ENCODE data around the gene TRIO.

Gene TRIO

DNA sequence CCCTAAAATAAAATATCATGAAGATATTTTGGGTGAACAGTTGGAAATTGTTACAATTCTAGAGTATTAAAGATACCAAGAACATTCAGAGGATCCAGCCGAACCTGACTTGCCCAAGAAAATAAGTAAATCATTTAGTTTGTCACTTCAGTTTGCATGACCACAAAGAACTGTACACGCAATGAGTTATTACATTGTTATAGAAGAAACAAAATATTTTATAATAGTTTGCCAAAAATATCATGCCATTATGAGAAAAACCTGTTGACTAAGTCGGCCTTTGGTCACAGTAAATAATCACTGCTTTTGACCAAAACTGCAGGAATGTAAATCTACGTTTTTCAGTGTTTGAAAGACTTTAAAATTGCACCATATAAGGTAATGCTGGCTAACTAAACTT is 27.9 kb downstream of the TRIO start:
- DNase-seq: no peak

DNA sequence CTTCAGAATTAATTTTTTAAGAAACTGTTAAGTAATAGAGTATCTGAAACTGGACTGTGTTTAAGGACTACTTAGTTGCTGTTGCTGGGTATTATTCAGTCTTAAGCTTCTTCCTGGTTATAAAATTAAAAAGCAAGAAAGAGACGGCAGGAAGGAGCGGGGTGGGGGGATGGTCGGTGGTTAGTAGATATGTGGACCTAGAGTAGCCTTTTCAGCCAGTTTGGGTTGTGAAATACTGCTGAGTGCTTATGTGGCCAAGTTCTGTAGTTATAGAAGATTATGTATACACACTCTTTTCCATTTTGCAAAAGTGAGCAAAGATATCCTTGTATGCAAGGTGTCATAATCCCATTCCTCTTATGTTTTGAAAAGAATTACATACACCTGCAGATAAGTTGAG is 28.5 kb downstream of the TRIO start:
- no peak for DNase-seq

DNA sequence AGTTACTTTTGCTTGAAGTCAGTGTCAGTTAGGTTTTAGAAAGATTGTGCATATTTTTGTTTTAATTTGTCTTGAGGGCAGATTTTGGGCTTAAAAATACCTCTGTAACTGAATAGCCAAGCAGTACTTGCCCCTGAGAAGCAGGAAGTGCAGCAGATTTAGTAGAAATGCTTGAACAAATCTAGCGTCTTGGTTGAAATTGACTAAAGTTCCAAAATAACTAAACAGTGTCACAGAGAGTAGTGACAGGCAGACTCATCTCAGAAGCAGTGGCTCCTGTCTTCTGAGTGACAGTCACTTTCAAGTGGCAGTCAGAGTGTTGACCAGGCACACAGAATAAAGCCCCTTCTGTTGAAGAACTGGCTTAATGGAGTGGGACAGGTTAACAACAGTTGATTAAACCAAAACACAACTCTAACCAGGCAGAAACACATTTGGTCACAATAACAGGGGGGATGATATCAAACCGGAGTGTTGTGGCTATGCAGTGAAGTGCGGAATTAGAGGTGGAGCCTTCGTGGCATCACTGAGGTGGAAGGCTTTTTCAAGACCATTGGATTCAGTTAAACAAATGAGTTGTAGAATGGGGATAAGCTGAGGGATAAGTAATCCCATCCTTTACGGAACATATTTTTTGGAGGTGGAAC is 29.1 kb downstream of the TRIO start:
- no peak for DNase-seq

DNA sequence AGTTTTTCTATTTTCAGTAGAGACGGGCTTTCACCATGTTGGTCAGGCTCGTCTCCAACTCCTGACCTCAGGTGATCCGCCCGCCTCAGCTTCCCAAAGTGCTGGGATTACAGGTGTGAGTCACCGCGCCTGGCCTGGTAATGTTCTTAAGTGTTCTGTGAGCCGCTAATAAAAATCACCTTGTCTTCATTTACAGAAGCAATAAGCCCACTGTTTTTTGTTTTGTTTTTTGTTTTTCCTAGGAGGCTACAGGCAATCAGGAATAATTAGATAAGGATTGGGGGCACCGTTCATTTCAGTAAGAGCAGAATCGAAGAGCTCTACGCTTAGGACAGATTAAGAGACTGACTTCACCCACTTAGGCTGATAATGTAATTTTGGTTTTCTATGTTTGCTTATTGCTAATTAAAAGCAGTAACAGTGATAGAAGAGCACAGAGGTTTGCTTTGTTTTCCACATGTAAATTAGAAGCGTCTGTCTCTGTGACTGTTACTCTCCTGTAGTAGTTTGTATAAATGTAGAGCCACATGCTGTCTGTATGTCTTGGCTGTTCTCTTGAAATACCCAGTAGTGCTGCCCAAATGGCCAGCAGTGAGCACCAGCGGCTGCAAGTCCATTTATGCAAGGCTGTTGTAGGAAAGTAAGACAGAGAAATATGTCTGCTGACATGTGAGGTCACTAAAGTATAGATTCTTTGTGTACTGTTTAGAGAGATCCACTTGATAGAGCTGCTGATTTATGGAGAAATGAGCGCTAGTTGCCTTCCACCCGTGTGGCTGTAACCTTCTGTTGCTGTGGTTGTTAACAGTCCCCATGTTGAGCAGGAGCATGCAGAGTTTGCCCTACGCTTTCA is 30.5 kb downstream of the TRIO start:
- no peak for DNase-seq

DNA sequence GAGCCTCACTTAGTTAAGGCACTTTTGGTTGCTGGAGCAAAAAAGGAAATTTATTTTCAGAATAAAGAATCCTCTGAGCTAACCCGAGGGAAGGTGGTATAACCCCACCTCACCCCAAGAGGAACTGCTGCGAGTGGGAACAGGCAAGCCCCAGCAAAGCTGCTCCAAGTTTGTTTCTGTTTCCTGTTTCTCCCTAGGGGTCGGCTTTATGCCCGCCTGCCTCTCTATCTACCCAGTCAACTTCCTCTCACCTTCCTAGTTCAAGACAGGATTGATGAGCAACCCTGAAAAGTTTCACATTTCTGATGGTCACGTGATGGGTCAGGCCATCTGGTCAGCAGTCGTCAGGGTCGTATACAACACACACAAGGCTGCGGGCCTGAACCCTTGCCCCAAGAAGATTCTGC is 31.1 kb downstream of the TRIO start:
- DNase-seq: no peak

DNA sequence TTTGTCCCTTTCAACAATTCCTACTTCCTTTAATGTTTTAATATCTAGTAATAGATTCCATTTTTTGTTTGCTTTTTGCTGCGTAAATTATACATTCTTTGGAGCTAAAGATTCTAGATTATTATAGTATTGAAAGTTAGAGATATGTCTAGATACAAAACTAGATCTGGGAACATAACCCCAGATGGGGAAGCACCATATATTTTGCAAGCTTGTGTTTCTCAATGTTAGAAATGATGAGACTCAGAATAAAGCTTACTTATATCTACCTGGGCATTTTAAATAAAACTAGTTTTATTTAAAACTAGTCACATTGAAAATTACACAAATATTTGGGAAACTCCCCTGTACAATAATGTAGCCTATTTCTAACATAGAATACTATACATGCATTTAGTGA is 32.2 kb downstream of the TRIO start:
- no peak for DNase-seq

DNA sequence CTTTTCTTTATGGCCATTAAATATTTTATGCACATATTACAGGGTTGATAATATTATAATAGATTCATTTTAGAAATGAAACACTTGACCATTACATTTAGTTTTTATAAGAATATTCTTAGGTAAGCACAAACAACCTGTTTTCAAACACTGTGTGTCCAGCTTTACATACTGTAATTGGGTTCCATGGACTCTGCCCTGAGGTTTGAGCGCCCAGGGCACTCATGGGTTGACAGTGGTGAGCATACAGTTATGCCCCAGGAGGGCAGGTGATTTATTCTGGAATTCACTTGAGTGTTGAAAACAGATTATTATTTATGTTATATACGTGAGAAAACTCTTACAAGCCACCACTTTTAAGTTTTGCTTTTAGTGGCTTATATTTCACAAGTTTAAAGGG is 33.7 kb downstream of the TRIO start:
- DNase-seq: no peak

DNA sequence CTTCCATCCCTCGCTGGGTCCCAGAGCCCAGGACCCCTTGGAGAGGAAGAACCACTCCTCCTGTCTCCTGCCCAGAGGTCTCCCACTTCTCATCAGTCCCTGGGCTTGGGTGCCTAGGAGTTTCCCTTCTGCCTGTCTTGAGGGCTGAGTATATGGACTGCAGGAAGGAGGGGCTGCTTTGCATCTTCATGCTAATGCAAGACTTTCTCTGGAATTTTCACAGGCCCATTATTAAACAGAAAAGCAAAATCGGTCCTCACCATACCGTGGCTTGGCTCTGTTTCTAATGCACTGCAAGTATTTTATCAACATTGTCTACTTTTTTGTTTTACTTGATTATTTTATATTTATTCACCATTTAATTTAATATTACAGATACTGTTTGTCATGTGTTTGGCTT is 34.5 kb downstream of the TRIO start:
- no peak for DNase-seq

DNA sequence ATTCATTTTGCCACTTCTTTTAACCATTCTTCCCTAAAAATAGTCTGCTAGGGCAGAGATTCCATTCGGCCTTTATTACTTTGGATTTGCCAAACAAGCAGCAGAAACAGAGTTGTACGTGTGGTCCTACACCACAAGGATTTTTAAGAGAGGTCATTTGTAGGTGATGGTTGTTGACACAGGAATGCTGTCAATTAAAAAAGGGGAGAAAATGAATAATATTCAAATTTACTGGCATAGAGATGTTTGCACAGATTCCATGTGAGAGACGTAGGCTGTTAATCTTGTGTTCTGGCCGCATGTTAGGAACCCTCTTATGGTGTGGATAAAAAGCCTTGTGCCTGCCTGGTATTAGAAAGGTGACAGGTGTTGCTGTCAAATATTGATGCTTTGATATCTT is 34.9 kb downstream of the TRIO start:
- no peak for DNase-seq

DNA sequence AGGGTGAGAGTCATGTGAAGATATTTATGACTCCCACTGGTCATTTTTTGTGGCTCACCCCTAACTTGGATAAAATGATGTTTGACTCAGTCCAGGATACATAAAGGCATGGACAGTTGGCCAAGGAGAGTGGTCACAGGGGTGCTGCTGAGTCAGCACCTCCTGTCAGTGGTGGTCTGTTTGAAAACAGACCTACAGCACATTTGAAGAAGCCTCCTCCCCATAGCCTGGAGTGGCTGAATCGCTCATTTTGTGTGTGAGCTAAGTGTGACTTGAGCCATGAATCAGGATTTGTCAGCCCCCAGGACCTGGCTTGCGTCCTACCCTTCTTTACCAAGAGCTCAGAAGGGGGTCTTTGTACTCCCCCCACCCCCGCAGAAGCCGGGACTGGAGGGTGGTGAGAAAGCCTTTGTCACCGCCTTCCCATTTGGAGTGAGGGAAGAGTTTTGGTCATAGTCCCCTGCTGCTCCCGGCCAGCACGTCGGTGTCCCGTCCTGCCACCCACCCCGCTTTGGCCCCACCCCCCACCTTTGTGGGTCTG is 35.6 kb downstream of the TRIO start:
- DNase-seq: no peak

DNA sequence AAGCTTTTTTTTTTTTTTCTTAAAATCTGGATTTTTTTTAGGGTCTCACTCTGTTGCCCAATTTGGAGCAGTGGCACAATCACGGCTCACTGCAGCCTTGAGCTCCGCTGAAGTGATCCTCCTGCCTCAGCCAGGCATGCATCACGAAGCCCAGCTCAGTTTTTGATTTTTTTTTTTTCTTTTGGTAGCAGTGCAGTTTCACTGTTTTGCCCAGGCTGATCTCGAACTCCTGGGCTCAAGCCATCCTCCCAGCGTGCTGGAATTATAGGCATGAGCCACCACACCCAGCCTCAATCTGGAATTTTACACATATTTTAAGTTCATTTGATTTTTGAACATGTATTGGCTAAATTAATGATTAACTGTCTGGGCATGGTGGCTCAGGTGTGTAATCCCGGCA is 36.3 kb downstream of the TRIO start:
- DNase-seq: no peak

DNA sequence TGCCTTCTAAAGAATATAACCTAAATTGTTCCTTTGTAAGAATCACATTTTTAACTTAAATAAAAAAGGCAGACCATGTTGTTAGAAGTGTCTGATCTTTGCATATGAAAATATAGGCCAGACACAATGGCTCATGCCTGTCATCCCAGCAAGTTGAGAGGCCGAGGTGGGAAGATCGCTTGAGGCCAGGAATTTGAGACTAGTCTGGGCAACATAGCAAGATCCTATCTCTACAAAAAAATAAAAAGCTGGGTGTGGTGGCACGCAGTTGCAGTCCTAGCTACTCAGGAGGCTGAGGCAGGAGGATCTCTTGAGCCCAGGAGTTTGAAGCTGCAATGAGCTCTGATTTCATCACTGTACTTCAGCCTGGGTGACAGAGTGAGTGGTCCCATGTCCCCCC is 37.3 kb downstream of the TRIO start:
- DNase-seq: no peak

DNA sequence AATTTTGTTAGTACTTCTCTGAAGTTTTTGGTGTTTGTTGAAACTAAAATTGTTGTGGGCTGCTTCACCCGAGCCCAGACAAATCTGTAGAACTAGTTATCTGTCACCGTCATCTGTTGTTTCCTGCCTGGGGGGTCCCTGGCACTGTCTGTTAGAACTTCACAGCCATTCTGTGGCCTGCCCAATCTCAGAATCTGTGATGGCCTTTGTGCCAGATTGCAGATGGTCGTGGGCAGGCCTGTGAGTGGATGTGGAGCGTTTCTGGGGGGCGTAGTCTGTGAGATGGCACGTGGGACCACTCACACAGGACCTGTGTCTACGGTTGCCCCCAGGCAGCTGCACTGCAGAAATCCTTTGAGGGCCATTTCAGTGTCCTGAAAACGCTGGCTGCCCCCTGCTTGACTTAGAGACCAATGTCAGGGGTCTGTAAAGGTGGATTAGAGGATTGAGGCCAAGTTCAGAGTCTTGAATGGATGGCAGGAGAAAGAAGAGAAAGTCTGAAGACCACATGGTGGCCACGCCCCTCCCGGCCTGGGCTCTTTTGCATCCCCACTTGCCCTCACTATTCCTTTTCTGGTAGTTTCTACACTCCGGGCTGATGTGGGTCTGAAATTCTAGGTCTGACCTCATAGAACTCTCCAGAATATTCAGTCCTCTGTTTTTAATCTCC is 38.3 kb downstream of the TRIO start:
- no peak for DNase-seq

DNA sequence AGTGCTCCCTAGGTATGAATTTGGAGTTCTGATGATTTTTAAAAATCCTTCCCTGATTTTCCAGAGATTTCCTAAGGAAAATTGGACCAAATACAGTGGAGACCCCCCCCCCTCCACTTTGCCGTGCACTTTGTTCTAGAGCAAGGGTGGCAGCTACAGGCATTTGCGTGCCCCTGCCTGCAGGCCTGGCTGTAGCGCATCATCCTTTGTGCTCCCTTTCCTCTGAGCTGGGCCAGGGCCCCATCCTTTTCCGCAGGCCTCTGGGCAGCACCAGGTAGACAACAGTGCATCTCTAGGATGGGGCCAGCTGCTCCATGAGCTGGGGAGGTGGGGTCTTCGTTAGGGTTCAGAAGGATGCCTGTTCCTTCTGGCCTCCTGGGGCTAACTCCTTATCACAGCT is 39.6 kb downstream of the TRIO start:
- DNase-seq: no peak

DNA sequence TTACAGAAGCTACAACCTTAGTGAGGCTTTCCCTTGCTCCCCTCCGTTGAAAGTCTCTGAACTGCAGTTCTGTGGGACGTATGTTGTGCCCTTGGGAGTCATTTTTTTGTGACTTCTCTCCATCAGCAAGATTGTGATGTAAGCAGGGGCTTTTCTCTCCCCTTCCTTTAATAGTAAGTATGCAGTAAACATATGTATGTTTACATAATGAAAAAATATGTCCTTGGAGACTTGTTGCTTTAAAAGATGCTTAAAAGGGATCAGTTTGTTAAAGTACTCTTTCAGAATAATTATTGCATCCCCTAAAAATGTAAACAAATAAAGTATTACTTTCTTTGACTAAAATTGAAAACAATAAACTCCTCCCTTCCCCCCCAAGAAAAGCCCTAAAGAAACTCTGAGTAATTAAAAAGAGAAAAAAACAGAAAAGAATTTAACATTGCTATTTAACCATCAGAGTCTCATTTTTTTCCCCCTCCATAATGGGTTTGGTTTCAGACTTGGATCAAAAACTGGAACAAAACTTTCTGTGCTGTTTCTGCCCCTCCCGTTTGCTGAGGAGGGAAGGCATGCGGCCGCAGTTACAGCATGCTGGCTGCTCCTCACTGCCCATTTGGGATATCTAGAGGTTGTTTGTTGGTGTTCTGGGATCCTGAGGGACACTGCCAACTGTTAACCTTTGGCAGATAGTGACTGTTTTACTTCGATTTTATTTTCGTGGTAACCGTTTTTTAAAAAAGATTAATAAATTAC is 40.2 kb downstream of the TRIO start:
- no peak for DNase-seq

DNA sequence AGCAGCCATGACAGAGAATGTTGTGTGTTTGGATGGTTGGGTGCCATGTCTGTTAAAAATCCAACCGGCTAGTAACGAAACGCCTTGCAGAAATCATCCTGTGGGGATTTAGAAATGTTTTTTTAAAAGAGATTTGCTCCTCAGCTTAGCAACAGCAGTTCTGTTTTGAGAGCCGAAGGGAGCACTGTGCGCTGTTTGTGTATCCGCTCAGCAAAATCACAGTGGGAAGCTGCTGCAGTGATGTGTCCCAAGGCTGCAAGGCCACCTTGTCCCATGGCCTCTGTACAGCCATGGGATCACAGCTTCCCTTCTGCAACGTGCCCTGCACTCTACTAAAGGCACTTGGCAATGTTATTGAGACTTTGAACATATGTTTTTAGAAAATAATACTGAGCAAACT is 40.9 kb downstream of the TRIO start:
- DNase-seq: no peak

DNA sequence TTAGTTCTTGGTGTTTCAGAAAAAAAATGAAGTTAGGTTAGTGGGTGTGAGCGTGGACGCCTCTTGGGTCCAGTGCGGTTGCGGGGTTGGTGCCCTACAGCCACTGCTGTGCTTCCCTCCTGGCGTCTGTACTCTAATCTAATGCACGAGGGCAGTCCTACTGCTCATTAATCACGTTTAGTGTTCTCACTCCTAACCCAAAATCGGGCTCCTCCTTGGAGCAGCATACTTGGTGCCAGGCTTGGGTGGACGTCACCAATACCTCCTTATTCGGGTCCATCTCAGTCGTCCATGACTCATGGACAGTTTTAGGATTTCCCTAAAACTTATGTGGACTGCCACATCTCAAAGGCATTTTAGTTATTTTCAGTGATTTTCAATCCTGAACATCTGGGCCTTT is 41.6 kb downstream of the TRIO start:
- no peak for DNase-seq

DNA sequence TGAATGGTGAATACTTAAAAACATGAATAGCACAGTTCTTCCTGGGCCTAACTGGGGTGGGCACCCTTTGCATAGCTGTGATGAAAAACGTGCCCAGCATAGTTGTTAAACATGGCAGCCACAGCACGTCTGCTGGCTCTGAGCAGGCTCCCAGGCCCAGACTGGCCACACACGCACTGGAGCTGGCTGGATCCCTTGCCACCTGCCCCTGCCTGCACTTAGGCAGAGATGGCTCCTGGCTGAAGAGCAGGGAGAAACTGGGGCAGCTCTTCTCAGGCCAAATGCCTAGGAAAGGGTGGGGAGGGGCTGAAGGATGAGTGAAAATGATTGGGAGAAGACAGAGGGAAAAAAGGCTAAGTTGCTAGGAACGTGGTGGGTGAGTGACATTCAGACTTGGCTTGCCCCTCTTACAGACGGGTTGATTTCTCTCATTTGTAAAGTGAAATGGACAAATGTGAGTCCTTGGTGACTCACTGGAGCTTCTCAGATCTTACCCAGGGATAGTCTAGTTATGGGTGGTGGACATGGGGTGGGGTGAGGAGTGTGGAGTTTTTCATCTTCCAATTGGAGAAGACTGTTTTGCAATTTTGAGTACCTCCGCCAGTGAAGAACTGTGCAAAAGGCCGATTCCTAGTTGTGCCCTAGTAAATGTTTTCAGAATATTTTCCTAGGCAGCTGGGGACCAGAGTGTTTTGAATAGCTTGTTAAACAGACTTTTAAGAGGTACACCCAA is 42.4 kb downstream of the TRIO start:
- DNase-seq: no peak

DNA sequence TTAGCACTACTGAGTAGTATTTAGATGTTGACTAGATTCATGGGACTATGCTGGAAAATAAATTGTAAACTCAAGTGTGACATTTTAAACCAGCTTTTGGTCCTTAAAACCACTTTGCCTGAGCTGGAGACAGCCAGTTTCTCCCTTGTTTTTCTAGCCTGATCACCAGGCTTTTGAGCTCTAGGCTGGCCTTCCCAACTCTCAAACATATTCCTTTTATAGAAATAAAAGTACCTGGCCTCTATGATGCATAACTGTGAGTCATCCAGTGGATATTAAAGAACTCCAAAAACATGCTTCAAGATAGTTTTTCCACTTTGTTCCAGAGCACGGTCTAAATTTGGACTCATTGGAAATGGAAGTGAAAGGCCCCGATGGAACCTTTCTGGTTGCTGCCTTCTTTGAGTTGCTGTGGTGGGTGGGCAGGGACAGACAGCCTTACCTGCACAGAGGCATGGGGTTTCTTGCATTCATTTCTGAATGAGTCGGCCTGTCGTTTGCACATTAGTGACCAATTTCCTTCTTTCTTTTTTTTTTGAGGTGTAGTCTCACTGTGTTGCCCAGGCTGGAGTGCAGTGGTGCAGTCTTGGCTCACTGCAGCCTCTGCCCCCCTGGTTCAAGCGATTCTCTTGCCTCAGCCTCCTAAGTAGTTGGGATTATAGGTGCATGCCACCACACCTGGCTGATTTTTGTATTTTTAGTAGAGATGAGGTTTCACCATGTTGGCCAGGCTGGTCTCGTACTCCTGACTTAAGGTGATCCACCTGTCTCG is 43.1 kb downstream of the TRIO start:
- DNase-seq: no peak

DNA sequence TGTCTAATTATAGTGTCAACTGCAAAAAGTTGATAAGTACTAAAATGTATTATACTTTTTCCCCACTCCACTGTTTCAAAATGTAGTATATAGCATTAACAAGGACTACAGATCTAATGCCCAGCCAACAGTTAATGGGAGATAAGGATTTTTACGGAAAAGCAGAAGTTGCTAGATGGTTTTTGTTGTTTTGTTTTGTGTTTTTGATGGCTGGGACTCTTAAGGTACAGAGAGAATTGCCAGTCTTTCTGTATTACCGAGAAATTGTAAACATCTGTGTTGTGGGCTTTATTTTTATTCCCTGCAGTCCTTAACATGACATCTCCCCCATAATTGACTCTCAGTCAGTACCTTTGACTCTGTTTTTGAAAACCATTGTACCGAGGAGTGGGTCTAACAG is 44.0 kb downstream of the TRIO start:
- no peak for DNase-seq

DNA sequence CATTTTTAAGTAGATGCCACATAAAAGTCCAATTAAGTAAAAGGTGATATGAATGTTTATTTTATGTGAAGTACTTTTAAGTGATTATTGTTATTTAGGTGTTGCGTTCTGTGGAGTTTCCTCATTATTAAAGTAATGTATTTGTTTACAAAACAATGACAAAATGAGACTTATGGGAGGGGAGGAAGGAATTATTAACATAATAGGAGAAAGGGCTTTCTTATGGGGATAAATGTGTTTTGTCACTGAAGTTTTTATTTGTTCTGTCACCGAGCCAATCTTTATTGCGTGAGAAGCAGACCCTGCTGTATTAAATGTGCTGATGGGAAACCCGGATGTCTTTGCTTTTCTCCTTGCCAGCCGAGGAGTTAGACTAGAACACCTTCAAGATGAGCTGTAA is 44.5 kb downstream of the TRIO start:
- DNase-seq: no peak

DNA sequence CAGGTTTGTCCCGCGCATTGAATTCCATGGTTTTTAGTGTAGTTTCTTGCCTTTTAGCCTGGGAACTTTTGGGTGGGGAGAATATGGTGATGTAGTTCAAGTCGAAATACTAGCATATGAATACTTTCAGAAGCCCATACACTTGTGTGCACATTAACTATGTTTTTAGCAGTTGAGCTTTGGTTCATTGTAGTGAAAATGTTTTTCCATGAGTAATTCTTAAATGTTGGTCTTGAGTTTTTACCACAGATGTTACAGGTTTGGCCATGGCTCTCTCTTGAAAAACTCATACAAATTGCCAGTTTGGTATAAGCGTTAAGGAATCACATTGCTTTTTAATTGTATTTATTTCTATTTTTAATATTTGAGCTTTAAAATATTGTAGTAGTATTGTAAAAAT is 45.6 kb downstream of the TRIO start:
- DNase-seq: no peak
